Activated CD4-positive, alpha-beta memory T cell treated with anti-CD3 and anti-CD28 coated beads for 36 hours (primary cell): ENCODE results near the gene CABCOCO1. TPM values are rescaled to one million over a fixed set of nuclear protein-coding genes. Genes with fewer than 3 reads are reported as not detected.

ENCODE experiments used
- CTCF ChIA-PET: fragments of 350-600 bp; sonication (Branson Sonifier 250); formaldehyde crosslinking; loops from one replicate; lab custom pipeline; 2021; ENCODE audit warnings: antibody characterized with exemption, inconsistent platforms; lab: Charles Lee
- POLR2A ChIA-PET: fragments of 350-600 bp; sonication (Branson Sonifier 250); formaldehyde crosslinking; loops from one replicate; lab custom pipeline; 2021; ENCODE audit warnings: antibody characterized with exemption; lab: Charles Lee
- DNase-seq: peaks from one replicate; pipeline ENCODE4 v3.0.0-alpha.2; 2020
- H3K27ac Mint-ChIP-seq: one replicate; pipeline ENCODE4 v1.8.0; 2021; ENCODE audit warnings: mixed read lengths
- H3K27me3 Mint-ChIP-seq: one replicate; pipeline ENCODE4 v1.8.0; 2021; ENCODE audit warnings: mixed read lengths
- H3K36me3 Mint-ChIP-seq: one replicate; pipeline ENCODE4 v1.8.0; 2021; ENCODE audit warnings: mixed read lengths
- H3K4me1 Mint-ChIP-seq: one replicate; pipeline ENCODE4 v1.8.0; 2021; ENCODE audit warnings: low read depth, mixed read lengths
- H3K4me3 Mint-ChIP-seq: one replicate; pipeline ENCODE4 v1.8.0; 2021; ENCODE audit warnings: mild to moderate bottlenecking, mixed read lengths
- H3K9me3 Mint-ChIP-seq: one replicate; pipeline ENCODE4 v1.8.0; 2021; ENCODE audit warnings: mixed read lengths
- intact Hi-C: fragments of 100-400 bp; cut with micrococcal nuclease; formaldehyde crosslinking; loops from one replicate; pipeline ENCODE4 v1.15.1; 2023
- total RNA-seq, 2 experiments: library from RNA; stranded (reverse); gene quantifications; one replicate each; pipeline ENCODE4 v1.2.3, GENCODE V29; 2021

Gene CABCOCO1
- total RNA-seq, 2 experiments from 2014 or later = not detected

- Mint-ChIP-seq H3K9me3 (no peaks in the 10 kb centered on the region), H3K27ac (no peak overlapping the region), H3K36me3 (no peaks in the 10 kb centered on the region), H3K27me3 (peaks cover 2% of the 10 kb centered on the region), H3K4me3 (no peak overlapping the region), H3K4me1 (no peaks in the 10 kb centered on the region)
- intact Hi-C loops = no loop called here
- POLR2A ChIA-PET = no interaction called here
- DNase-seq = no peak
- CTCF ChIA-PET = no interaction called here
Measured at GRCh38 chr10:61628875-61629513, 33.7 kb upstream of the CABCOCO1 start.

- CTCF ChIA-PET = no interaction called here
- H3K27me3 Mint-ChIP-seq = peaks cover 2% of the 10 kb centered on the region
- POLR2A ChIA-PET = no interaction called here
- no peak overlapping the region for H3K27ac Mint-ChIP-seq
- H3K4me1 Mint-ChIP-seq = no peaks in the 10 kb centered on the region
- no peak overlapping the region for H3K4me3 Mint-ChIP-seq
- H3K36me3 Mint-ChIP-seq = no peaks in the 10 kb centered on the region
- DNase-seq = no peak
- no peaks in the 10 kb centered on the region for H3K9me3 Mint-ChIP-seq
- intact Hi-C loops = no loop called here
Measured at GRCh38 chr10:61629576-61629975, 33.2 kb upstream of the CABCOCO1 start.

- POLR2A ChIA-PET = no interaction called here
- H3K9me3 Mint-ChIP-seq = no peaks in the 10 kb centered on the region
- CTCF ChIA-PET = interaction anchor here (1.0 kb wide), 1 partner anchor 492 kb away, joined by 3 read pairs; no protein-coding TSS in a partner anchor
Measured at GRCh38 chr10:61632057-61632670, 30.6 kb upstream of the CABCOCO1 start.

GRCh38 chr10:61633665-61634064, 29.1 kb upstream of the CABCOCO1 start:
- H3K27me3 Mint-ChIP-seq = no peaks in the 10 kb centered on the region
- intact Hi-C loops = no loop called here
- ChIA-PET POLR2A (no interaction called here), CTCF (interaction anchor here (0.6 kb wide), 1 partner anchor 863 kb away, joined by 4 read pairs; no protein-coding TSS in a partner anchor)
- DNase-seq = no peak
- H3K9me3 Mint-ChIP-seq = no peaks in the 10 kb centered on the region
- no peaks in the 10 kb centered on the region for H3K36me3 Mint-ChIP-seq
- no peak overlapping the region for H3K4me3 Mint-ChIP-seq
- H3K27ac Mint-ChIP-seq = no peak overlapping the region
- H3K4me1 Mint-ChIP-seq = no peaks in the 10 kb centered on the region

More at GRCh38 chr10:61632057-61632670, 30.6 kb upstream of the CABCOCO1 start:
- intact Hi-C loops = no loop called here
- DNase-seq = no peak
- Mint-ChIP-seq H3K4me1 (no peaks in the 10 kb centered on the region), H3K27ac (no peak overlapping the region), H3K27me3 (no peaks in the 10 kb centered on the region), H3K4me3 (no peak overlapping the region), H3K36me3 (no peaks in the 10 kb centered on the region)

DNA sequence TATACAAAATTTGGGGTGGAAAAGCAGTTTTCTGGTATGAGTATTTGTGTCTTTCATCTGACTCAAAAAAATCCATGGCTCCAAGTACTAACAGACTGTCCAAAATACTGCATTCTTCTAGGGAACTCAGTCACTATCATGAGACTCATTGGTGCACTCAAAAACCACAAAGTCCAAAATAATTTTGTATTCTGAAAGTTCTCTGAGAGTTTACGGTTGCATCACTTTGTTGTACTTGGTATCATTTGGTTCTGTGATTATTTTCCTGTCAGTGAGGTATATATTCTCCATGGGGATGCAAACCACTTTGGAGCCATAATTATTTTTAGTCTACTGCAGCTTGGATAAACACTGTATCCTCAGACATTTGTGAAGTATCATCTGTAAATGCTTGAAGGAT, 28.0 kb upstream of the CABCOCO1 start:
- no peak for DNase-seq
- Mint-ChIP-seq H3K4me3 (no peak overlapping the region), H3K4me1 (no peaks in the 10 kb centered on the region), H3K27ac (no peak overlapping the region), H3K9me3 (no peaks in the 10 kb centered on the region), H3K36me3 (no peaks in the 10 kb centered on the region), H3K27me3 (no peaks in the 10 kb centered on the region)
- CTCF ChIA-PET = no interaction called here
- POLR2A ChIA-PET = no interaction called here
- intact Hi-C loops = no loop called here

DNA sequence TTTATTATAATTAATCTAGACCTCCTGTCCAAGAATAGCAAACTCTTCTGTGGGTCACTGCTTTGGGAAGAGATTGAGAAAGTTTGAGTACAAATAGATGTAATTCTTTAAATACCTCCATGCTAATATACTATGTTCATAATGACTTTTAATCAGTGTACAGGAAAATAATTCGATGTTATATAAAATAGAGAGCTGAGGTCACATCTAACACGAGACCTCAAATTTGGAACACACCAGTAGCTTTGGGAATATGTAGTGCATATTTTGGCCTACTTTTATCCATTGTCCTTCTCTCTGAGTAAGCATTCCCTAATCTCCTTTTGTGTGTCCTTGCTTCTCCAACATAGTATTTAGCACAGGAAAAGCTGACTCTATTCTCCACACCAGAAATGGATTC, 27.3 kb upstream of the CABCOCO1 start:
- CTCF ChIA-PET = no interaction called here
- intact Hi-C loops = no loop called here
- Mint-ChIP-seq H3K4me1 (no peaks in the 10 kb centered on the region), H3K4me3 (no peak overlapping the region), H3K9me3 (no peaks in the 10 kb centered on the region), H3K27ac (no peak overlapping the region), H3K36me3 (no peaks in the 10 kb centered on the region), H3K27me3 (no peaks in the 10 kb centered on the region)
- POLR2A ChIA-PET = no interaction called here
- DNase-seq = no peak

DNA sequence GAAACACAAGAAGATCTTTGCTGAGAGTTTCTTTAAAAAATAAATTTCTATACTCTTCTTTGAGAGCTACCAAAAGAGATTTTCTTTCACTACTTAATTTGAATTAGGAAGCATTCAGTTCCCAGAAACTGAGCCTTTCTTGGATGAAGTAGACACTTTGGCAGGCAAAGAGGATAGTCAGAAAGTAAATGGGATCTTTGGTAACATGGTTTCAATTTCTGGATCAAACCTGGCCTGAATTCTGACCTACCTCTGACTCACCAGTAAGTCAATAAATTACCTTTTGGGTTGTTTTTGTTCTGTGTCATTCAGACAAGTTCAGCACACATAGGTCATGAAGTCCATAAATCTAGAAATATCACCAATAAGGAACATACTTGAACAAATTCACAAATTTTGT, 26.8 kb upstream of the CABCOCO1 start:
- DNase-seq = no peak
- ChIA-PET POLR2A (no interaction called here), CTCF (no interaction called here)
- intact Hi-C loops = no loop called here
- Mint-ChIP-seq H3K36me3 (no peaks in the 10 kb centered on the region), H3K27ac (no peak overlapping the region), H3K4me1 (no peaks in the 10 kb centered on the region), H3K9me3 (no peaks in the 10 kb centered on the region), H3K27me3 (no peaks in the 10 kb centered on the region), H3K4me3 (no peak overlapping the region)

DNA sequence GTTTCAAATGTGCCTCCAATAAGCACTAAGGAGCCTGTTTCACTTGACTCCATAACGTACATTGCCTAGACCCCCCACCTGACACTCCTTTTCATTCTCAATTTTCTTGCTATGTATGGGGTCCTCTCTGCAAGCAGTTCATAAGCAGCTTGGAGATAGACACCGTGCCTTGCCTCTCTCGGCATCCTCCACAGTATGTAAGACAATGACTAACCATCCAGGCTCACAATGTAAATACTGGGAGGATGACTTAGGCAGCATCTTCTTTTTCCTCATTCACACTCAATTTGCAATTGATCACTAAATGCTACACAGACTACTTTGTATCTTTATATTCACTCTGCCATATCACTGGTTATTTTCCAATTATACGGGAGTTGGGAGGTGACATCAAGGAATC, 22.8 kb upstream of the CABCOCO1 start:
- DNase-seq = no peak
- CTCF ChIA-PET = no interaction called here
- Mint-ChIP-seq H3K4me3 (no peak overlapping the region), H3K4me1 (no peaks in the 10 kb centered on the region), H3K27me3 (peaks cover 2% of the 10 kb centered on the region), H3K36me3 (no peaks in the 10 kb centered on the region), H3K27ac (no peak overlapping the region), H3K9me3 (no peaks in the 10 kb centered on the region)
- intact Hi-C loops = no loop called here
- POLR2A ChIA-PET = no interaction called here

- no peak overlapping the region for H3K4me3 Mint-ChIP-seq
- no peaks in the 10 kb centered on the region for H3K36me3 Mint-ChIP-seq
- no peak for DNase-seq
- H3K27ac Mint-ChIP-seq = no peak overlapping the region
- POLR2A ChIA-PET = no interaction called here
- CTCF ChIA-PET = no interaction called here
- peaks cover 2% of the 10 kb centered on the region for H3K27me3 Mint-ChIP-seq
- no peaks in the 10 kb centered on the region for H3K9me3 Mint-ChIP-seq
- intact Hi-C loops = no loop called here
- no peaks in the 10 kb centered on the region for H3K4me1 Mint-ChIP-seq
Measured at GRCh38 chr10:61640856-61641255, 21.9 kb upstream of the CABCOCO1 start.

DNA sequence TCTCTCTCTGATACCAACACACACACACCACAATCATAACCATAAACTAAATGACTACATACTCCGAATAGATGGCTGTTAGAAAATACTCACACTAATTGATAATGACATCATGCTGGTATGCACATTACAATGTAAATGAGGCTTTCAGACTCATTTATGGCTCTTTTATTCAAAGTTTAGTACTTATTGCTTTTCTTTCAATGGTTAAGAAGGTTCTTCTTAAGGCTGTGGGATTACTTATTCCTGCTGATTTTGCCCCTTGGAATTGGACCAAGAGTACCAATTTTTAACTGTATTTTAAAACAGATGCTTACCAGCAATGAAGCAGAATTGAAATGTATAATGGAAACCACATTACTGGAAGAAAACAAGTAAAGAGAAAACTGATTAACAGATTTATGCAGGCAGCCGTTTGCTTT, 20.6 kb upstream of the CABCOCO1 start:
- Mint-ChIP-seq H3K27ac (no peak overlapping the region), H3K4me1 (no peaks in the 10 kb centered on the region), H3K27me3 (peaks cover 2% of the 10 kb centered on the region), H3K36me3 (no peaks in the 10 kb centered on the region), H3K4me3 (no peak overlapping the region), H3K9me3 (no peaks in the 10 kb centered on the region)
- no peak for DNase-seq
- ChIA-PET CTCF (no interaction called here), POLR2A (no interaction called here)
- intact Hi-C loops = no loop called here

DNA sequence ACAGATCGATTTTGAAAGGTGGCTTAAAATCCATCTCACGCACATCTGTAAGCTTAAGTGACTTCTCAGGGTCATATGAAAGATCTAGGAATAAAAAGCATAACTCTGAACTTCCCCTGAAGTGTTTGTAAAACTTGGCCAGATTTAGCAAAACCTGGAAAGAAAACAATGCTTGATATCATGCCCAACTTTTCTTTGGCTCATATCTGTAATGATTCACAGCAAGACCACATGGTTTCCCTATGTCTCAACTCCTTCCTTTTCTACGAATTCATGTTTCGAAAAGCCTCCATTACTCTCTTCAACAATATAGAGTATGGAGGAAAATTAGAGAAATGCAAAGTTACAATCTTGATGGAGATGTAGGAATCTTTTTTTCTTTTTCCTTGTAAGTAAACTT, 20.1 kb upstream of the CABCOCO1 start:
- no peaks in the 10 kb centered on the region for H3K36me3 Mint-ChIP-seq
- no peak overlapping the region for H3K4me3 Mint-ChIP-seq
- CTCF ChIA-PET = no interaction called here
- POLR2A ChIA-PET = no interaction called here
- H3K9me3 Mint-ChIP-seq = no peaks in the 10 kb centered on the region
- peaks cover 2% of the 10 kb centered on the region for H3K27me3 Mint-ChIP-seq
- no peak overlapping the region for H3K27ac Mint-ChIP-seq
- DNase-seq = no peak
- intact Hi-C loops = no loop called here
- H3K4me1 Mint-ChIP-seq = no peaks in the 10 kb centered on the region

GRCh38 chr10:61643316-61643751, 19.4 kb upstream of the CABCOCO1 start:
- ChIA-PET CTCF (no interaction called here), POLR2A (no interaction called here)
- Mint-ChIP-seq H3K4me3 (no peak overlapping the region), H3K4me1 (no peaks in the 10 kb centered on the region), H3K9me3 (no peaks in the 10 kb centered on the region), H3K36me3 (no peaks in the 10 kb centered on the region), H3K27me3 (peaks cover 2% of the 10 kb centered on the region), H3K27ac (no peak overlapping the region)
- intact Hi-C loops = no loop called here
- DNase-seq = no peak

GRCh38 chr10:61653699-61654098, 9.0 kb upstream of the CABCOCO1 start:
- peaks cover 9% of the 10 kb centered on the region for H3K27me3 Mint-ChIP-seq
- intact Hi-C loops = no loop called here
- DNase-seq = no peak
- ChIA-PET CTCF (no interaction called here), POLR2A (no interaction called here)
- H3K9me3 Mint-ChIP-seq = no peaks in the 10 kb centered on the region
- H3K4me3 Mint-ChIP-seq = no peak overlapping the region
- no peak overlapping the region for H3K27ac Mint-ChIP-seq
- no peaks in the 10 kb centered on the region for H3K36me3 Mint-ChIP-seq
- no peaks in the 10 kb centered on the region for H3K4me1 Mint-ChIP-seq
